ENCODE results near the gene PARD3B. TPM values are rescaled to one million over a fixed set of nuclear protein-coding genes. Genes with fewer than 3 reads are reported as not detected.

PARD3B gene
- total and polyA plus RNA-seq, 2 of the 13 experiments (the other 11 are each of a cell fraction or from before 2014, with no cell fraction given), result 0.71 to 2.3 TPM

- TF ChIP-seq POGK (CRISPR knock-in tag; conservative IDR thresholded peaks at IDR 0.05), result no peak
- TF ChIP-seq PBX3 (CRISPR knock-in tag; IDR thresholded peaks at IDR 0.05; ENCODE audit: borderline replicate concordance), result no peak
- no peak for TF ChIP-seq NCOA1 (CRISPR knock-in tag; IDR thresholded peaks at IDR 0.05)
- no peak for TF ChIP-seq MXI1 (IDR thresholded peaks at IDR 0.05; ENCODE audit: borderline replicate concordance, low read depth, low read length)
- TF ChIP-seq GABPB1 (CRISPR knock-in tag; IDR thresholded peaks at IDR 0.05), result no peak
Measured at GRCh38 chr2:204695506-204695905, 150.2 kb downstream of the PARD3B start (continued).

- FAIRE-seq (no peak), ATAC-seq (no peak), DNase-seq (ENCODE audit: low spot score) (no peak)
- Histone ChIP-seq H3K9ac (ENCODE audit: insufficient read depth, low read depth, low read length) (no peak overlapping the region), H3K4me1 (ENCODE audit: insufficient read depth, low read length) (no peaks in the 10 kb centered on the region), H3K36me3 (replicated peaks in 1 of 2; ENCODE audit: control insufficient read depth in 1 of 2, insufficient read depth in 2 of 2, low read length in 2 of 2) (no peaks in the 10 kb centered on the region), H2AFZ (ENCODE audit: low read length) (no peak overlapping the region), H4K20me1 (ENCODE audit: insufficient read depth, low read length) (no peaks in the 10 kb centered on the region), H3K27ac (ENCODE audit: extremely low read length, insufficient read depth, low read length) (no peak overlapping the region), H3K27me3 (ENCODE audit: control insufficient read depth in 1 of 2, insufficient read depth in 2 of 2, low read length in 2 of 2) (no peaks in the 10 kb centered on the region), H3K4me2 (ENCODE audit: low read depth, low read length) (no peak overlapping the region), H3K9me3 (ENCODE audit: low read length) (peaks cover 30% of the 10 kb centered on the region), H3K4me3 (replicated peaks in 1 of 3; ENCODE audit: insufficient read depth in 1 of 3, low read depth in 2 of 3, low read length in 3 of 3) (no peak overlapping the region), H3K79me2 (ENCODE audit: insufficient read depth, low read length) (no peaks in the 10 kb centered on the region)
- in situ Hi-C loops (cut with HindIII; ENCODE audit: extremely low pct_ligation_motif_present, low pct_unique_long_range_greater_than_20kb) (no loop called here), intact Hi-C loops (cut with micrococcal nuclease; ENCODE audit: unreplicated experiment) (no loop called here)
- ChIA-PET CTCF (ENCODE audit: low intra/inter-chr PET ratio, low total read pairs) (no interaction called here), POLR2A (no interaction called here)
- BruUV-seq (replicated peaks), result no TSS peak
- 51% methylated on average over 5 of the region's 5 CpGs for WGBS (ENCODE audit: low lambda C conversion rate)
- TF ChIP-seq GLMP (CRISPR knock-in tag; IDR thresholded peaks at IDR 0.05; ENCODE audit: borderline replicate concordance), result no peak
- no peak for TF ChIP-seq AHDC1 (CRISPR knock-in tag; IDR thresholded peaks at IDR 0.05; ENCODE audit: borderline replicate concordance)
- TF ChIP-seq ATF3 (CRISPR knock-in tag; IDR thresholded peaks at IDR 0.05), result no peak
- no peak for TF ChIP-seq THAP8 (CRISPR knock-in tag; IDR thresholded peaks at IDR 0.05; ENCODE audit: borderline replicate concordance)
- TF ChIP-seq ZNF737 (CRISPR knock-in tag; IDR thresholded peaks at IDR 0.05; ENCODE audit: borderline replicate concordance), result no peak
- no peak for TF ChIP-seq ZNF570 (CRISPR knock-in tag; IDR thresholded peaks at IDR 0.05; ENCODE audit: borderline replicate concordance)
- no peak for TF ChIP-seq RAD21 (CRISPR knock-in tag; IDR thresholded peaks at IDR 0.05)
Measured at GRCh38 chr2:204696124-204696523, 150.8 kb downstream of the PARD3B start.

Data from HepG2 (cell line).